ENCODE results near the gene SPRR1A.

GRCh38 chr1:152940614-152941013 is 43.3 kb upstream of the SPRR1A start:
- TF ChIP-seq, protein P1, sequence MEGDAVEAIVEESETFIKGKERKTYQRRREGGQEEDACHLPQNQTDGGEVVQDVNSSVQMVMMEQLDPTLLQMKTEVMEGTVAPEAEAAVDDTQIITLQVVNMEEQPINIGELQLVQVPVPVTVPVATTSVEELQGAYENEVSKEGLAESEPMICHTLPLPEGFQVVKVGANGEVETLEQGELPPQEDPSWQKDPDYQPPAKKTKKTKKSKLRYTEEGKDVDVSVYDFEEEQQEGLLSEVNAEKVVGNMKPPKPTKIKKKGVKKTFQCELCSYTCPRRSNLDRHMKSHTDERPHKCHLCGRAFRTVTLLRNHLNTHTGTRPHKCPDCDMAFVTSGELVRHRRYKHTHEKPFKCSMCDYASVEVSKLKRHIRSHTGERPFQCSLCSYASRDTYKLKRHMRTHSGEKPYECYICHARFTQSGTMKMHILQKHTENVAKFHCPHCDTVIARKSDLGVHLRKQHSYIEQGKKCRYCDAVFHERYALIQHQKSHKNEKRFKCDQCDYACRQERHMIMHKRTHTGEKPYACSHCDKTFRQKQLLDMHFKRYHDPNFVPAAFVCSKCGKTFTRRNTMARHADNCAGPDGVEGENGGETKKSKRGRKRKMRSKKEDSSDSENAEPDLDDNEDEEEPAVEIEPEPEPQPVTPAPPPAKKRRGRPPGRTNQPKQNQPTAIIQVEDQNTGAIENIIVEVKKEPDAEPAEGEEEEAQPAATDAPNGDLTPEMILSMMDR (conservative IDR thresholded peaks at IDR 0.05 in 1 of 2, IDR thresholded peaks at IDR 0.05 in 1 of 2; ENCODE audit: extremely low read depth in 1 of 2, insufficient read depth in 1 of 2, low read depth in 1 of 2, low read length in 2 of 2) = no peak
- TF ChIP-seq EZH2 (IDR thresholded peaks at IDR 0.05; ENCODE audit: borderline replicate concordance, low read length) = no peak

Data from mammary epithelial cell (primary cell).